8988T (cell line): ENCODE results near the gene SPOCK1.

Source experiments
- DNase-seq: peaks from one replicate; pipeline ENCODE4 v3.0.0; 2011

The SPOCK1 gene

GRCh38 chr5:137352095-137352494 lies 147.0 kb downstream of the SPOCK1 start:
- DNase-seq, result no peak

- no peak for DNase-seq
Observed at GRCh38 chr5:137350791-137351190, 148.3 kb downstream of the SPOCK1 start.

- no peak for DNase-seq
Observed at GRCh38 chr5:137348759-137349158, 150.4 kb downstream of the SPOCK1 start.

GRCh38 chr5:137347865-137348264 lies 151.3 kb downstream of the SPOCK1 start:
- no peak for DNase-seq

GRCh38 chr5:137346281-137346680 lies 152.8 kb downstream of the SPOCK1 start:
- DNase-seq, result no peak

- DNase-seq, result no peak
Observed at GRCh38 chr5:137345396-137345795, 153.7 kb downstream of the SPOCK1 start.

- DNase-seq, result no peak
Observed at GRCh38 chr5:137344723-137345322, 154.3 kb downstream of the SPOCK1 start.

GRCh38 chr5:137344021-137344420 lies 155.1 kb downstream of the SPOCK1 start:
- no peak for DNase-seq

GRCh38 chr5:137342764-137343163 lies 156.4 kb downstream of the SPOCK1 start:
- no peak for DNase-seq

GRCh38 chr5:137341831-137342230 lies 157.3 kb downstream of the SPOCK1 start:
- DNase-seq, result no peak

- DNase-seq, result no peak
Observed at GRCh38 chr5:137340881-137341280, 158.2 kb downstream of the SPOCK1 start.

- DNase-seq, result no peak
Observed at GRCh38 chr5:137336565-137337120, 162.5 kb downstream of the SPOCK1 start.

- no peak for DNase-seq
Observed at GRCh38 chr5:137336161-137336560, 163.0 kb downstream of the SPOCK1 start.

GRCh38 chr5:137335493-137335892 lies 163.6 kb downstream of the SPOCK1 start:
- DNase-seq, result no peak

GRCh38 chr5:137333928-137334327 lies 165.2 kb downstream of the SPOCK1 start:
- no peak for DNase-seq

- no peak for DNase-seq
Observed at GRCh38 chr5:137333475-137333874, 165.7 kb downstream of the SPOCK1 start.

- DNase-seq, result no peak
Observed at GRCh38 chr5:137332296-137332695, 166.8 kb downstream of the SPOCK1 start.

GRCh38 chr5:137329586-137330296 lies 169.4 kb downstream of the SPOCK1 start:
- DNase-seq, result no peak

GRCh38 chr5:137328991-137329390 lies 170.1 kb downstream of the SPOCK1 start:
- DNase-seq, result no peak

- no peak for DNase-seq
Observed at GRCh38 chr5:137328463-137328862, 170.7 kb downstream of the SPOCK1 start.

GRCh38 chr5:137325721-137326120 lies 173.4 kb downstream of the SPOCK1 start:
- DNase-seq, result no peak

GRCh38 chr5:137320056-137321045 lies 178.8 kb downstream of the SPOCK1 start:
- peak; percentile 19 for DNase-seq

- DNase-seq, result no peak
Observed at GRCh38 chr5:137318027-137318426, 181.1 kb downstream of the SPOCK1 start.
